Bronchial epithelial cell (primary cell): Measurements from ENCODE around the gene FAIM. TPM values are rescaled to one million over a fixed set of nuclear protein-coding genes. Genes with fewer than 3 reads are reported as not detected.
"Not testable (repeated sequence)": the region's sequence is repeated elsewhere in the genome, so short reads cannot be mapped to it uniquely, and the experiment has no call there.

Experiments used
- DNase-seq: peaks from one replicate; pipeline ENCODE4 v3.0.0-alpha.2; 2010; ENCODE audit warnings: low read depth
- FAIRE-seq: peaks from 2 replicates; lab custom pipeline; 2011; peaks lifted over from hg19 to GRCh38; lab: Jason Lieb, UNC
- H3K27me3 ChIP-seq: 2 replicates; pipeline ENCODE4 v1.5.1; 2011; ENCODE audit warnings: low read length; ENCODE audit not compliant: control insufficient read depth, insufficient read depth
- H3K36me3 ChIP-seq: 2 replicates; pipeline ENCODE4 v1.5.1; 2011; ENCODE audit warnings: low read length; ENCODE audit not compliant: control insufficient read depth, insufficient read depth
- H3K4me3 ChIP-seq: 2 replicates; pipeline ENCODE4 v1.5.1; 2011; ENCODE audit warnings: mild to moderate bottlenecking, low read depth, low read length, control low read depth
- CTCF ChIP-seq: IDR thresholded peaks from 2 replicates; pipeline ENCODE4 v1.5.1; 2011; ENCODE audit warnings: mild to moderate bottlenecking, moderate library complexity, low read length, control low read depth, inconsistent platforms; ENCODE audit not compliant: insufficient read depth, severe bottlenecking
- total RNA-seq: library from RNA; depleted of rRNA; stranded (reverse); fragments of >200 nt; gene quantifications from 2 replicates; pipeline ENCODE4 v1.2.1, GENCODE V29; 2014

The FAIM gene
- total RNA-seq, 1 donor from 2014 or later = 6.6 TPM

GRCh38 chr3:138678086-138678485 lies 69.5 kb downstream of the FAIM start:
- H3K27me3 ChIP-seq = no peaks in the 10 kb centered on the region
- DNase-seq (no peak), FAIRE-seq (no peak)
- peaks cover 2% of the 10 kb centered on the region for H3K36me3 ChIP-seq
- no peak for TF ChIP-seq CTCF
- H3K4me3 ChIP-seq = no peak overlapping the region

GRCh38 chr3:138678874-138679392 lies 70.4 kb downstream of the FAIM start:
- H3K36me3 ChIP-seq = peaks cover 3% of the 10 kb centered on the region
- no peaks in the 10 kb centered on the region for H3K27me3 ChIP-seq
- no peak for TF ChIP-seq CTCF
- H3K4me3 ChIP-seq = no peak overlapping the region
- DNase-seq = no peak
- FAIRE-seq = no peak

GRCh38 chr3:138680974-138681373 lies 72.4 kb downstream of the FAIM start:
- H3K27me3 ChIP-seq, H3K4me3 ChIP-seq, H3K36me3 ChIP-seq, DNase-seq, FAIRE-seq: not testable (repeated sequence)

- Histone ChIP-seq H3K27me3 (no peaks in the 10 kb centered on the region), H3K4me3 (no peak overlapping the region), H3K36me3 (peaks cover 3% of the 10 kb centered on the region)
- FAIRE-seq = no peak
- no peak for DNase-seq
- no peak for TF ChIP-seq CTCF
These were observed 73.1 kb downstream of the FAIM start for GRCh38 chr3:138681463-138682220.

- Histone ChIP-seq H3K4me3 (no peak overlapping the region), H3K36me3 (peaks cover 3% of the 10 kb centered on the region), H3K27me3 (no peaks in the 10 kb centered on the region)
- no peak for TF ChIP-seq CTCF
- FAIRE-seq (no peak), DNase-seq (no peak)
These were observed 74.1 kb downstream of the FAIM start for GRCh38 chr3:138682648-138683047.

Other genes starting within 250 kb of the FAIM start
- gene ESYT3, start 174.2 kb upstream of the FAIM start, total RNA-seq = 1.1 and 2.9 TPM in 2 replicates
- gene CEP70, start 14.5 kb upstream of the FAIM start, total RNA-seq = 18.2 and 29.2 TPM in 2 replicates
- gene PIK3CB, start 226.2 kb downstream of the FAIM start, total RNA-seq = 11.3 and 15.0 TPM in 2 replicates